Measurements from ENCODE around the gene MORC3. TPM values are rescaled to one million over a fixed set of nuclear protein-coding genes. Genes with fewer than 3 reads are reported as not detected.

The MORC3 gene
- total RNA-seq, 2 experiments from 2014 or later = 23.0 to 34.3 TPM

DNA sequence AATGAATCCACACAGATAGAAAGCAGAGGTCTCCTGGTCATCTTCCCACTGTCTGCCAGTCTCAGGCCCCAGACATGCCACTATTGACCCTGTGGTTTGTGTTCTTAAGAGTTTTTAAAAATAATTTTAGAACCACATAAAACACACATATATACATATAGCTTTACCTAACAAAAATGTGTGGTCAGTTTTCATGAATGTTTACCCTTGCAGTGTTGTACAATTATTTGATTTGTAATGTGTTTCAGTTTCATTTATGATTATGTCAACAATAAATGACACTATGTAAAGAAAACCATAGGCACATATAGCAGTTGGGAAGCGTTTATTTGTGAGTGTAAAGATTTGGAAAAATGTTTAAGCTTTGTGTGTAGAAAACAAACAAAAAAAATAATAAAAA is 82.3 kb downstream of the MORC3 start:
- no peaks in the 10 kb centered on the region for H3K4me1 ChIP-seq (ENCODE audit: insufficient read depth, low read length, poor library complexity, severe bottlenecking)
- ChIA-PET POLR2A (no interaction called here), CTCF (ENCODE audit: unreplicated experiment) (no interaction called here)
- DNase-seq (ENCODE audit: low spot score) = no peak
- no peaks in the 10 kb centered on the region for H3K79me2 ChIP-seq (ENCODE audit: insufficient read depth, low read depth, low read length)
- no peak for TF ChIP-seq EZH2phosphoT487 (IDR thresholded peaks at IDR 0.05; ENCODE audit: borderline replicate concordance, low read depth, low read length)
- no peak for TF ChIP-seq CTCF (conservative IDR thresholded peaks at IDR 0.05; ENCODE audit: low read length)
- no peak overlapping the region for H3K4me3 ChIP-seq (ENCODE audit: low read depth, low read length, poor library complexity, severe bottlenecking)
- H4K20me1 ChIP-seq (ENCODE audit: insufficient read depth, low read length) = no peaks in the 10 kb centered on the region
- no peak overlapping the region for H2AFZ ChIP-seq (ENCODE audit: low read length)
- peaks cover 77% of the 10 kb centered on the region for H3K36me3 ChIP-seq (ENCODE audit: insufficient read depth, low read length)
- intact Hi-C loops (cut with micrococcal nuclease; ENCODE audit: unreplicated experiment) = no loop called here
- BruUV-seq (replicated peaks) = no TSS peak
- no peaks in the 10 kb centered on the region for H3K9me2 ChIP-seq (ENCODE audit: insufficient read depth, low read length)
- no peaks in the 10 kb centered on the region for H3K9me3 ChIP-seq (ENCODE audit: low read length)
- H3K27ac ChIP-seq (ENCODE audit: low read depth, low read length, poor library complexity, severe bottlenecking) = no peak overlapping the region
- H3K4me2 ChIP-seq (ENCODE audit: low read length) = no peak overlapping the region

- POLR2A ChIA-PET = interaction anchor here (0.7 kb wide), 2 partner anchors 406 to 631 kb away, joined by 3 to 6 read pairs; no protein-coding TSS in a partner anchor
Measured at GRCh38 chr21:36403713-36404112, 83.7 kb downstream of the MORC3 start.

DNA sequence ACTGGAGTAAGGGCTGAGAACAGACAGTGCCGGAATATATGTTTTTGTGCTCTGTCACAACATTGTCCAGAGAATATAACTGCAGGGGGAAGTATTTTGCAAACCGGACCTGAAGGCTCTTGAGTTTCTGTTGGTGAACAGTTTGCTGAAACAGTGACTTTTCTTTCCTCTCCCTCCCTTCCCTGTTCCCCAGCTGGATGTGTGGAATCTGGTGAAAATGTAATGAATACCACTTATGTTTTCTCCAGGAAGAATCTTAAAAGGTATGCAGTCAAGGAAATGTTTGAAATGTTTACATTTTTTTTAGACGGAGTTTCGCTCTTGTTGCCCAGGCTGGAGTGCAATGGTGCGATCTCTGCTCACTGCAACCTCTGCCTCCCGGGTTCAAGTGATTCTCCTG is 88.6 kb downstream of the MORC3 start:
- intact Hi-C loops (cut with micrococcal nuclease; ENCODE audit: unreplicated experiment) = no loop called here
- H3K4me2 ChIP-seq (ENCODE audit: low read length) = no peak overlapping the region
- no peak overlapping the region for H3K27ac ChIP-seq (ENCODE audit: low read depth, low read length, poor library complexity, severe bottlenecking)
- H4K20me1 ChIP-seq (ENCODE audit: insufficient read depth, low read length) = no peaks in the 10 kb centered on the region
- TF ChIP-seq EZH2phosphoT487 (IDR thresholded peaks at IDR 0.05; ENCODE audit: borderline replicate concordance, low read depth, low read length) (no peak), CTCF (conservative IDR thresholded peaks at IDR 0.05; ENCODE audit: low read length) (no peak)
- no peaks in the 10 kb centered on the region for H3K9me3 ChIP-seq (ENCODE audit: low read length)
- ChIA-PET CTCF (ENCODE audit: unreplicated experiment) (no interaction called here), POLR2A (no interaction called here)
- H2AFZ ChIP-seq (ENCODE audit: low read length) = no peak overlapping the region
- H3K79me2 ChIP-seq (ENCODE audit: insufficient read depth, low read depth, low read length) = no peaks in the 10 kb centered on the region
- H3K9me2 ChIP-seq (ENCODE audit: insufficient read depth, low read length) = no peaks in the 10 kb centered on the region
- peaks cover 70% of the 10 kb centered on the region for H3K36me3 ChIP-seq (ENCODE audit: insufficient read depth, low read length)
- H3K4me1 ChIP-seq (ENCODE audit: insufficient read depth, low read length, poor library complexity, severe bottlenecking) = no peaks in the 10 kb centered on the region
- no TSS peak for BruUV-seq (replicated peaks)
- DNase-seq (ENCODE audit: low spot score) = no peak
- no peak overlapping the region for H3K4me3 ChIP-seq (ENCODE audit: low read depth, low read length, poor library complexity, severe bottlenecking)

More at GRCh38 chr21:36403713-36404112, 83.7 kb downstream of the MORC3 start:
- Histone ChIP-seq H3K79me2 (ENCODE audit: insufficient read depth, low read depth, low read length) (no peaks in the 10 kb centered on the region), H3K4me1 (ENCODE audit: insufficient read depth, low read length, poor library complexity, severe bottlenecking) (no peaks in the 10 kb centered on the region), H2AFZ (ENCODE audit: low read length) (no peak overlapping the region), H3K27ac (ENCODE audit: low read depth, low read length, poor library complexity, severe bottlenecking) (no peak overlapping the region), H3K4me2 (ENCODE audit: low read length) (no peak overlapping the region), H3K36me3 (ENCODE audit: insufficient read depth, low read length) (peaks cover 72% of the 10 kb centered on the region), H3K9me3 (ENCODE audit: low read length) (no peaks in the 10 kb centered on the region), H4K20me1 (ENCODE audit: insufficient read depth, low read length) (no peaks in the 10 kb centered on the region), H3K9me2 (ENCODE audit: insufficient read depth, low read length) (no peaks in the 10 kb centered on the region), H3K4me3 (ENCODE audit: low read depth, low read length, poor library complexity, severe bottlenecking) (no peak overlapping the region)
- DNase-seq (ENCODE audit: low spot score) = no peak
- TF ChIP-seq EZH2phosphoT487 (IDR thresholded peaks at IDR 0.05; ENCODE audit: borderline replicate concordance, low read depth, low read length) = no peak
- no TSS peak for BruUV-seq (replicated peaks)
- CTCF ChIA-PET (ENCODE audit: unreplicated experiment) = no interaction called here
- intact Hi-C loops (cut with micrococcal nuclease; ENCODE audit: unreplicated experiment) = no loop called here

Data from OCI-LY7 (cell line).